HG03342 (cell line): ENCODE results near the gene KCTD11.

Experiments
- ATAC-seq: cut with Tn5 transposase; IDR thresholded peaks from one replicate; pipeline ENCODE4 v1.9.1; 2021; ENCODE audit warnings: mild to moderate bottlenecking, moderate library complexity; ENCODE audit not compliant: unreplicated experiment

The KCTD11 gene

DNA sequence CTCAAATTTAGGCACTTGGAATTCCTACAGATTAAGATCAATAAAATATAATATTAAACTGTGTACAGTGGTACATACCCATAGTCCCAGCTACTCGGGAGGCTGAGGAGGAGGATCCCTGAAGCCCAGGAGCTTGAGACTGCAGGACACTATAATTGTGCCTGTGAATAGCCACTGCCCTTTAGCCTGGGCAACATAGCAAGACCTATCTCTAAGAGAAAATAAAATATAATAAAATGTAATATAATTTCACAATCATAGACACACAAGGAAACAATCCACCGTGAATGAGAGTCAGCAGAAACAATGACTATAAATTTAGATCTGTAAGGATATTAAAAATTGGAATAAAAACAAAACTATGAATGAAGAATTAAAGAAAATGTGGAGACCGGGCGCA lies 18.9 kb downstream of the KCTD11 start:
- no peak for ATAC-seq

DNA sequence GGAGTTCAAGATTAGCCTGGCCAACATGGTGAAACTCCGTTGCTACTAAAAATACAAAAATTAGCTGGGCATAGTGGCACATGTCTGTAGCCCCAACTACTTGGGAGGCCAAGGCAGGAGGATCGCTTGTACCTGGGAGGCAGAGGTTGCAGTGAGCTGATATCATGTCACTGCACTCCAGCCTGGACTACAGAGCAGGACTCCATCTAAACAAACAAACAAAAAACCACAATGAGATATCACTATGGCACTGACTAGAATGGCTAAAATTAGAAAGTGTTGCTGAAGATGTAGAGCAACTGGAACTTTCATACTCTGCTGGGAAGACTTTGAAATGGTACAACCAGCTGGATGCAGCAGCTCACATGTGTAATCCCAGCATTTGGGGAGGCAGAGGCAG lies 22.4 kb downstream of the KCTD11 start:
- ATAC-seq, result no peak

DNA sequence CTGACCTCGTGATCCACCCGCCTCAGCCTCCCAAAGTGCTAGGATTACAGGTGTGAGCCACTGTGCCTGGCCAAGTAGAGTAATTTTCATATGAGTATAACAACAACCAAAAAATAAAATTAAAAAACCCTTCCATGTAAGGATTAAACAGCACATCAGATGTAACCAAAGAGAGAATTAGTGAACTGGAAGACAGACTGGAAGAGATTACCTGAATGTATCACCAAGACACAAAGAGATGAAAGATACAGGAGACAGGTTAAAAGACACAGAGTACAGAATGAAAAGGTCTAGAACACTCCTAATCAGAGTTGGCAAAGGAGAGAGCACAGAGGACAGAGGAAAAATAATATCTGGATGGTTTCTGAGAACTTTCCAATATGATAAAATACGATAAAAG lies 27.2 kb downstream of the KCTD11 start:
- no peak for ATAC-seq

DNA sequence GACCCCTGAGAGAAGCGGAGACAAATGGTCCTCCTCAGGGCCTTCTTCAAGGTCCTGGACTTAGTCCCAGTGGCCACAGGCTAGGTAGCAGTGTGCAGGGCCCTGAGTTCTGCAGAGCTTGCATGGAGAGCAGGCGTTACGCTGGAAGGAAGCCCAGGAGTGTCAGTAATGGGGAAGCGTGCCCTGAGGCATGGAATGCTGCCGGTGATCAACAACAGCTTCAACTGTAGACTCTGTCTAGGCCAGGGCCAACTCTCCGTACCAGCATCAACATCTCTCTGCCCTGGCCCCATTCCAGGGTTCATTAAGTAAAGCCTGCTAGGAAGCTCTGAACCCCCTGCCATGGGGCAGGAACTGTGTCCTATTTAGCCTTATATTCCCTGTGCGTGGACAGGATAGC lies 28.4 kb downstream of the KCTD11 start:
- ATAC-seq, result no peak

DNA sequence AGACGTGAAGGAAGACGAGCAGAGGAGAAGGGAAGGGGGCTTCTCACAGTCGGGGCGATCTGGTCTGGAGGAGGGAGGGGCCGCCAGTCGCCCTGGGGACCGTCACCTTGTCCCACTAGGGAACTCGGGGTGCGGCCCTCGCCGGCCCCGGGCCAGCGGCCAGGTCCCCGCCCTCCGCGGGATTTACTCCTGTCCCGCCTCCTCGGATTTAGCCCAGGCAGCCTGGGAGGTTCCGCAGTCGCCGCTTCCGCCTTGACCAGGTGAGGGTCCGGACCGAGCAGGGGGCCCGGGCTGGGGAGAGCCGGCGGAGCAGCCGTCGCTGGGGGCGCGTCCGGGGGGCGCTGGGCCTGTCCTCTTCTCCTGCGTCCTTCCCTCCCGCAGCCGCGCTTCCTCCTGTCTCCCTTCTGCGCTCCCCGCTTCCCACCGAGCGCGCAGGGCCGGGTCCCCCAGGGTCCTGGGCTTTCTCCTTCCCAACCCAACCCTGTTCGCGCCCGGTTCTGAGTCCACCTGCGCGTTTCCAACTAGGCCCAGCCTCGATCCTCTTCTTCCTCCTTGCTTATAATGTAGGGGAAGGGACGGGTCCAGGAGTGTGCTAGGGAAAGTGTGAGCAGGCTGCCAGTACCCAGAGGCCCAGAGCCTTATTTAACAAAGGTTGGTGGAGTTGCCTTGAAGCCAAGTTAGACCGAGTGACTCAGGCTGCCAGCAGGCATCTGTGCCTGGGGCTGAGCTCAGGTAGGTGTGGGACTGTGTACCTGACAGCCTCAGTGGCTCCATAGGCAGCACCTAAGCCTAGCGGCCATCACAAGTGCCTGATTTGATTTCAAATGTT lies 29.1 kb downstream of the KCTD11 start, which contains the start of gene TNK1:
TSS of gene TNK1 (plus strand) at position 235 of the 829 bp plus-strand sequence. CDS start 1,838 bp downstream, outside the sequence.
- no peak for ATAC-seq

DNA sequence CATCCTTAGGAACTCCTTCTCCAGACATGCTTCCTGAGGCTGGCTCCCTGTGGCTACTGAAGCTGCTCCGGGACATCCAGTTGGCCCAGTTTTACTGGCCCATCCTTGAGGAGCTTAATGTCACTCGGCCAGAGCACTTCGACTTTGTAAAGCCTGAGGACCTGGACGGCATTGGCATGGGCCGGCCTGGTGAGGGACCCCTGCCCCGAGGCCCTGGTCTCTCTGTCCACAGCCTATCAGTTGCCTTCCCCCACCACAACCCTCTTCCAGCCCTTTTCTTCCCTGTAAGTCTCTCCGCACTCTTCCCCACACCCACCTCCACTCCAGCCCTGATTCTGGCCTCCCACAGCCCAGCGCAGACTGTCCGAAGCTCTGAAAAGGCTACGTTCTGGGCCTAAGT lies 30.9 kb downstream of the KCTD11 start:
- ATAC-seq, result no peak

DNA sequence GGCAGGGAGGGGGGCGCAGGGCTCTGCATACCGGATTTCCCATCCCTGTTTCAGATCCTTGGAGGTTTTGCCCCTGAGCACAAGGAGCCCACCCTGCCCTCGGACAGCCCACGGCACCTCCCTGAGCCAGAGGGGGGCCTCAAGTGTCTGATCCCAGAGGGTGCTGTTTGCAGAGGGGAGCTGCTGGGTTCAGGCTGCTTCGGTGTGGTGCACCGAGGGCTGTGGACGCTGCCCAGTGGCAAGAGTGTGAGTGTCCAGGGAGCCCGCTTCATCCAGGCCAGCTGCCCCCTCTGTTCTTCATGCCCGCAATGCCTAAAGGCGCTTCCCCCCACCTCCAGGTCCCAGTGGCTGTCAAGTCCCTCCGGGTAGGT lies 31.4 kb downstream of the KCTD11 start:
- ATAC-seq, result no peak

DNA sequence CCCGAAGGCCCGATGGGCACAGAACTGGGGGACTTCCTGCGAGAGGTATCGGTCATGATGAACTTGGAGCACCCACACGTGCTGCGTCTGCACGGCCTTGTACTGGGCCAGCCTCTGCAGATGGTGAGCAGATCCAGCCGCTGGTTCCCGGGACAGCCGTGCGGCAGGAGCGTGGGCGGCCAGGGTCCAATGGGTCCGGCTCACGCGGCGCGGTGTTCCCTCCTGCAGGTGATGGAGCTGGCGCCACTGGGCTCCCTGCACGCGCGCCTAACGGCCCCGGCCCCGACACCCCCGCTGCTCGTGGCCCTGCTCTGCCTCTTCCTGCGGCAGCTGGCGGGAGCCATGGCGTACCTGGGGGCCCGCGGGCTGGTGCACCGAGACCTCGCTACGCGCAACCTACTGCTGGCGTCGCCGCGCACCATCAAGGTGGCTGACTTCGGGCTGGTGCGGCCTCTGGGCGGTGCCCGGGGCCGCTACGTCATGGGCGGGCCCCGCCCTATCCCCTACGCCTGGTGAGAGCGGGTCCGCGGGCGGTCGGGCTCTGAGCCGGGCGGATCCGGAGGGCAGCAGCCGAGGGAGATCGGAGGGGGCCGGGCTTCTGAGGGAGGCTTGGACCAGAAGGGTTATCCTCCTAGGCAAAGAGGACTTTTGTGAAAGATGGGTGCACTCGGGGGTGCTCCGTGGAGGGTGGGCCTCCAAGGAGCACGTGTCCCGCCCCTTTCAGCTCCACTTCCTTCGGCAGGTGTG lies 32.0 kb downstream of the KCTD11 start:
- ATAC-seq, result no peak

DNA sequence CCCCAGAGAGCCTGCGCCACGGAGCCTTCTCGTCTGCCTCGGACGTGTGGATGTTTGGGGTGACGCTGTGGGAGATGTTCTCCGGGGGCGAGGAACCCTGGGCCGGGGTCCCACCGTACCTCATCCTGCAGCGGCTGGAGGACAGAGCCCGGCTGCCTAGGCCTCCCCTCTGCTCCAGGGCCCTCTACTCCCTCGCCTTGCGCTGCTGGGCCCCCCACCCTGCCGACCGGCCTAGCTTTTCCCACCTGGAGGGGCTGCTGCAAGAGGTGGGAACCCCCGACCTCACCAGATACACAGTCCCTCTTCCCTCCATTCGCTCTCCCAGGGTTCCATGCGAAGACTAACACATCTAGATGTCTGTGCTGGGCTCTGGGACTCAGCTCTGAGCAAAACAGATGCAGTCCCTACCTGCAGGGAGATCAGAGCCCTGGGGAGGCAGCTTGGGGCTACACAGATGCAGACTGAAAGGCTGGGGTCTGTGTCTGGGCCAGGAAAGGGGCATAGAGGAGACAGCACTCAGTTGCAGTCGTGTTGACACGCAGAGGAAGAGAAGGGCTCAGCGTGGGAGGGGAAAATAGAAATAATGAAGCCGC lies 32.6 kb downstream of the KCTD11 start:
- no peak for ATAC-seq

DNA sequence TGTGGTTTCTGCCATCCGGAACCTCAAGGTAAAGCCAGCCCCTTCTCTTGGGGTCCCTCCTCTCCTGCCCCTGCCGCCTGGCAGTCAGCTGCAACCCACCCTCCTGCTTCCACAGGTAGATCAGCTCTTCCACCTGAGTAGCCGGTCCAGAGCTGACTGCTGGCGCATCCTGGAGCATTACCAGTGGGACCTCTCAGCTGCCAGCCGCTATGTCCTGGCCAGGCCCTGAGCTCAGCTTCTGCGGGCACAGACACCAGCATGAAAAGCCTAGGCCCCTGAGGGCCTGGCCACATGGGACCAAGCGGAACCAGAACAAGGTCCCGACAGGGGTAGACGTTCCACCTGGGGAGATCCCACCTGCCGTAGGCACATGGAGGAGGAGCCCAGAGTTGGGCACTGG lies 36.9 kb downstream of the KCTD11 start:
- no peak for ATAC-seq

DNA sequence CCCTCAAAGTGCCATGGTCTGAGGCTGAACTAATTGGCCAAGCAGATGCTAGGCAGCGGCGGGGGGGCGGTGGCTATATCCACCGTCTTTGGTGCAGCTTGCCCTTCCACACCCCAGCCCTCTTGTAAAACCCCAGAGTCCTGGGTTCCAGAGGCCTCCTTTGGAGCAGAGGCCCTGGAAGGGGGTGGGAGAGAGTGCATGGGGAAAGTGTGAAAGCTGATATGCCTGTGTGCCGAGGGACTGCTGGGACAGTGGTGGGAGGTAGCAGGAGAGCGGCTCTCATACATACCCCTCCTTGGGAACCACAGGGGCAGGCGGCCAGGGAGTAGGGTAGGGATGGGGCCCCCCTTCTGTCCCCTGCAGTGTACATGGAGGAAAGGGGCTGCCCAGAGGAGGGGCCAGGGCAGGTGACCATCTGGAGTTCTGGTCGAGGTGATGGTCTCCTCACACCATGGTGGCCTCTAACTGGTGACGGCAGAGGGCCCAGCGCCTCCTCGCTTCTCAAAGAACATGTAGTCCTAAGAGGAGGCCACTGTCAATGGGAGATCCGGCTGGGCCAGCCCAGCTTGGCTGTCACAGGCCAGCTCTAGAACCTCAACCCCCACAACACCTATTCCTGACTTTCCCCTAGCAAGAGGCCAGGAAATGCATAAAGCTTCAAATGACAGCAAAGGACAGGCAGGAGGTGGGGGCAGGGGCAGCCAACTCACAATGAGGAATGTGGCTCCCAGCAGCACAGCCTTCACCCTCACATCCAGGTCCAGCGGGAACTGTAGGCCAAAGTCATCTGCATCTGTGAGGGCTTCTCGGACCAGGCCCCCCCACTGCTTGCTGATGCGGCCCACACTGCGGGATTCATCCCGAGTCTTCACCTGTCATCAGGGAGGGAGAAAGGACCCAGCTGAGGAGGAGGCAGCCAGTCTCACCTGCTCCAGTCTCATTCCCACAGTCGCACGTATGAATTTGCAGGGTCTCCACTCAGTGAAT lies 38.3 kb downstream of the KCTD11 start:
- ATAC-seq, result no peak

DNA sequence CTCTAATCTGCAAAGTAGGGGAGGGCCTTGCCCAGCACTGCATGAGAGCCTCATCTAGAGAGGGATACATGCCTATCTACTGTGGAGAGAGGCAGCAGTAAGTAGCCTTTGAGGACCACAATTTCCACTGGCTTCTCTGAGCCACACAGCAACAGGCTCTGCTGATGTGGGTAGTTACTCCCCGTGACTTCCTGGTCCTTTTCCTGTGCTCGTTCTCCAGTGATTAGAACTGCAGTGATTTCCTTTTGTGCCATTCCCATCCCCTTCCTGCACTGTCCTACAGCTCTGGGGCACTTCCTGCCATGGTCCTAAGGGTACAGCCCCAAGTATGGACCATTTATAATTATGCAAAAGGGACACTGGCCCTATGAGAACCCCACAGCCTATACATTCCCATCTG lies 39.3 kb downstream of the KCTD11 start:
- ATAC-seq, result no peak

DNA sequence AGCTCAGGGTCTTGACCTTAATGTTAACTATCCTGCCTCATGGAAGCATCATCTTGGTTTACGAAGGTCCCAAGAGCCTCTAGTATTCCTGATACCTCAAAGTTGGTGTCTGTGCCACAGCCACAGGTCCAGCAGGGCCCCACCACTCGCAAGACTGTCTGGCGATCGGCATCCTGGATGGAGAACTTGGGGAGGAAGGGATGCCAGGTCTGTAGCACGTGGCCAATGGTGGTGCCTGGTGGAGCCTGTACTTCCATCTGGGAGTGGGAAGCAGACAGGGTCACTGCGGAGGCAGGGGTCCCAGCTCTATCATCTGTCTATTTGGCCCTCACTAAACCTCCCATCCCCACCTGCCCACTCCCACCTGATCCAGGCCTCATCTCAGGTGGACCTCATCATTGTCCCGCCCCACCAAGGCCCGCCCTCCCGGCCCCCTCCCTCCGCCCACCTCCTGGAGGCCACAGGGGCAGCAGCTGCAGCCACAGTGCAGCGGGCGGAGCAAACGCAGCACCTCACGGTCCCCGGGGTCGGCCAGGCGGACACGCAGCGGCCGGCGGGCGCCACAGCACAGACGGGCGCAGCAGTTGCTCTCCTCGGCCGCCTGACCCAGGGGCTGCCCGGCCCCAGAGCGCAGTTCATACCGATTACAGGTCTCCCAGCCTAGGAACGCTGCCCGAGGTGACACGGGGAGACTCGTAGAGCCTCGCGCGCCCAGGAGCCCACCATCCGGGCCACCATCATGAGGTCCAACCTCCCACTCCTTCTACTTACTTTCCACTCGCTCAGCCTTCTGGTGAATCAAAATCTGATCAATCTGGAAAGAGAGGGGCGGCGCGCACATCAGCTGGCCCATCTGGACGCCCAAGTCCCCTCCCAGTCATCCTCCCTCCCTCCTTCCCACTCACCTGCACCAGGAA lies 41.0 kb downstream of the KCTD11 start:
- ATAC-seq, result no peak

DNA sequence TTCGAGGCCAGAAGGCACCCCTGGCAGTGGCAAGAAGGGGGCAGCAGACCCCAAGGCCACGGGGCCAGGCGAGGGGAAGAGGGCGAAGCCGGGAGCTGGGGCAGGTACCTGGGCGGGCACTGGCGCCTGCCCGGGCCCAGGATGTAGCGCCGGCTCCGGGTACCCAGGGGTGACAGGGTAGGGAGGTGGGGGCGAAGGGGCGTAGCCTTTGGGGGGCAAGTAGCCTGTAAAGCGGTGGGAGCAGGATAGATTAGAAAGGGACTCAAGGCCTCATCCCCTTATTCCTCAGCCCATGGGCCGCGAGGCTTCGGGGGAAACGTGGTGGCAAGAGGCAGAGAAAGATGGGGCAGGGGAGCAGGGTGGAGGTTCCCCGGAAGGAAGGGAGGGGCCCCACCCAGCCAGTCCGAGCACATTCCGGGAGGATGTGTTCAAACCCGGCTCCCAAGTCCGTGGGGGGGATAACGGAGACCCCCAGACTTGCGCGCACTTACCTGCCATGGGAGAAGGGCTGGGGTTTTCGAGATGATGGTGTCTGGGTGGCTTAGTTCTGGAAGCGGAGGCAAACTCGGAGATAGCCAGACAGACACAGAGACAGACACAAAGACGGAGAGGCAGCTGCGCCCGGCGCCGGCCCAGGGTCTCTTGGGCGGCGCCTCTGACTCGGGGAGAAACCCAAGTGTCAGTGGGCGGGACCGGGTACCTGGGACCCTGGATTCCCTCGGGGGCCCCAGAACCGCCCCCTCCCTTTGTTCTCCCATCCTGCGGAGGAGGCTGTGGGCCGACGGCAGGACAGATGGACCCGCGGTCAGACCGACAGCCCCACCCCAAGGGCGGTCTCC lies 41.9 kb downstream of the KCTD11 start:
- peak; percentile 39 for ATAC-seq

DNA sequence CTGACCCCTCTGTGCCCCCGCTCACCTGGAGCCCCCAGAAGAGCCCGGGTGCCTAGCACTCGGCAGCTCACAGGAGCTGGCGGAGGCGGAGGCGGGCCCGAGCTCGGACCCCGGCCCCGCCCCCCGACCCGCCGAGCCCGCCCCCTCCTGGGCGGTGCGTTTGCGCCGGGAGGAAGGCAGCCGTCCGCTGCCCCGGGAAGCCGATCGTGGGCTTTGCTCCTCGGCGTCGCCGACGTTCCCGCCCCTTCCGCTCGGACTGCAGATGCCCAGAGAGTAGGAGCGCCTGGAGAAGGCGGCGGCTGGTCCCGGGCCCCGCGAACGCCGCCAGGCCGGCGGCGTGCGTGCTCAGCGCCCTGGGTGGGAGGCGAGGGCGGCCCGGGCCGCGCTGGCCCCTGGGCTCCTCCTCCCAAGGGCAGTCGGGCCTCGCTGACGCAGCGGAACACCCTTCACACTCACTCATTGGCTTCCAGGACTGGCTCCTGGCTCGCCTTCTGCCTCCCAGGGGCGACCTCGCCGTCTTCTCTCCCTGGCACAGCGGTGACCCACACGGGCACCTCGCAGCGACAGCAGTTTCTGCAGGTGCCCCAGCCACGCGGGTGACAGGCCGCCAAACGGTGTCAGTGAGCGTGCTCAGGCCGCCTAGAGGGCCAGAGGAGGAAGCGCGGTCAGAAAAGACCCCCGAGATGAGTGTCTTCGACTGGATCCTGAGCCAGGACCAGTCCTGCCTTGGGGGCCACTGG lies 42.7 kb downstream of the KCTD11 start, which contains the start of gene PLSCR3:
TSS of gene PLSCR3 (minus strand) at position 74 of the 740 bp plus-strand sequence. CDS start 415 bp downstream, outside the sequence.
- peak; percentile 72 for ATAC-seq

DNA sequence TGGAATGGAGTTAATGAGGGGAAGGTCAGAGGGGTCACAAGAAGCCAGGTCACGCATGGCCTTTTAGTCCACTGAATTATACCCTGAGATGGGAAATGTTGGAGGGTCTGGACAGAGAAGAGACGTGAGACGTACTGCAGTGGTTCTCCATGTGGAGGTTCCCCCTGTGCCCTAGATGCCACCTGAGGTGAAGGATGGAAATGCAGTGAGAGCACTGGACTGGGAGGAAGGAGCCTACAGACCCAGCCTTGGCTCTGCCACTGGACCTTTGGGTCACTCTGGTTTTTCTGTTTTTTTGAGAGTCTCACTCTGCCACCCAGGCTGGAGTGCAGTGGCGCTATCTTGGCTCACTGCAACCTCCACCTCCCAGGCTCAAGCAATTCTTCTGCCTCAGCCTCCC lies 44.2 kb downstream of the KCTD11 start:
- ATAC-seq, result no peak

DNA sequence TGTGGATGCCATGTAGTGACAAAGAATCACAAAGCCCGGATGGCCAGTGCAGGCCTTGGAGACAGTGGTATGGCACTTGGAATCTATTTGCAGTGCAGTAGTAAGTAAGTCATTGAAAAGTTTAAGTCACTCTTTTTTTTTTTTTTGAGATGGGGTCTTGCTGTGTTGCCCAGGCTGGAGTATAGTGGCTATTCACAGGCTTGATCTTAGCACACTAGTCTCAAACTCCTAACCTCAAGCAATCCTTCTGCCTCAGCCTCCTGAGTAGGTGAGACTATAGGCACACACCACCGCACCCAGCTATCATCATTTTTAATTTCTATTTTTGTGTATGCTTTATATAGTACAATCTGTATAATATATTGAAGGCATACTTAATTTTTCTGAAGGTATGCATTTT lies 46.6 kb downstream of the KCTD11 start:
- no peak for ATAC-seq
